HG02884 (cell line): ENCODE data around the gene ZGRF1.
"Not testable (repeated sequence)": the region's sequence is repeated elsewhere in the genome, so short reads cannot be mapped to it uniquely, and the experiment has no call there.

ENCODE experiments used
- ATAC-seq: cut with Tn5 transposase; IDR thresholded peaks from one replicate; pipeline ENCODE4 v1.9.1; 2021; ENCODE audit warnings: mild to moderate bottlenecking, moderate library complexity; ENCODE audit not compliant: unreplicated experiment

The ZGRF1 gene

GRCh38 chr4:112517911-112518310 is 118.8 kb downstream of the ZGRF1 start:
- ATAC-seq, result no peak

DNA sequence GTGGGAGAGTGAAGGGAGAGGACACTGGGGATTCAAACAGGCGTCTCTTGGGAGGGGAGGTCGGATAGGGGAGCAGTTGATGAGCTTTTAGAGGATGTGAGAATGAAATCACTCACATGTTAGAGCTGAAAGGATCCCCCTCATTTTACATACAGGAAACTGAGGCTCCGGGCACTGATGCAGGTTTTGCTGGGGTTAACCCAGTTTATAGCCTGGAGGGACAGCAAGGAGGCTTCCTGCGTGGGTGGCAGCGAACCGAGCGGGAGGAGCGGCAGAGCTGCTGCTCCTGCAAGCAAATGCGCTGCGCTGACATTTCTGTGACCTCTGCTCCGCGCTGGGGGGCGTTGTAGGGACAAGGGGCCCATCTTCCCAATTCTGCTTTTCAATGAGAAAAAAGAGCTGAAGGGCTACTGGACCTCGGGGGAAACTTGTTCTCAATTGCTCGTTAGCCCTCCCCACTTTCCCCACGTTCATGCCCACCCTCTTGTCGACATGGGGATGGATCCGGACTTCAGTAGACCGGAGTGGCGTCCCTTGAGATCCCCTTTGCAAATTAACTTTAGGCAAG is 119.6 kb downstream of the ZGRF1 start:
- no peak for ATAC-seq

GRCh38 chr4:112516471-112517066 is 120.1 kb downstream of the ZGRF1 start:
- ATAC-seq, result no peak

DNA sequence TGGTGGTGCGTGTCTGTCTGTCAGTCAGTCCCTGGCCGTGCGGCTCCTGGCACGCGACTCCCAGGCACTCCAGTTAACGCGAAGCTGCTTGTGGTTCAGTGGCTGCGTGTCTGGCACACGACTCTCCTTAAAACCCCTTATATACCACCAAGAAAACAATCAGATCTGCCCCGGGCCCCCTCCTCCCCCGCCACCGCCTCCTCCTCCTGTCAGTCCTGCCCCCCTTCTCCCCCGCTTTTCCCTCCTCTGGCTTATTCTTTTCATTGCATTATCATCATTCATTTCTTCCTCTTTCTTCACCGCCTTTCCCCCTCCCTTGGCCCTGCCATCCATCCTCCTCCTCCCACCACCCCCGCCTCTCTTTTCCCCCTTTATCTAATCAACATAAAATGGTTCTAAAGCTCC is 120.6 kb downstream of the ZGRF1 start, which contains the start of gene NEUROG2:
Gene NEUROG2, minus strand, starts transcription at position 115 of the 405 bp plus-strand sequence. CDS start 705 bp downstream, outside the sequence.
- ATAC-seq, result no peak

DNA sequence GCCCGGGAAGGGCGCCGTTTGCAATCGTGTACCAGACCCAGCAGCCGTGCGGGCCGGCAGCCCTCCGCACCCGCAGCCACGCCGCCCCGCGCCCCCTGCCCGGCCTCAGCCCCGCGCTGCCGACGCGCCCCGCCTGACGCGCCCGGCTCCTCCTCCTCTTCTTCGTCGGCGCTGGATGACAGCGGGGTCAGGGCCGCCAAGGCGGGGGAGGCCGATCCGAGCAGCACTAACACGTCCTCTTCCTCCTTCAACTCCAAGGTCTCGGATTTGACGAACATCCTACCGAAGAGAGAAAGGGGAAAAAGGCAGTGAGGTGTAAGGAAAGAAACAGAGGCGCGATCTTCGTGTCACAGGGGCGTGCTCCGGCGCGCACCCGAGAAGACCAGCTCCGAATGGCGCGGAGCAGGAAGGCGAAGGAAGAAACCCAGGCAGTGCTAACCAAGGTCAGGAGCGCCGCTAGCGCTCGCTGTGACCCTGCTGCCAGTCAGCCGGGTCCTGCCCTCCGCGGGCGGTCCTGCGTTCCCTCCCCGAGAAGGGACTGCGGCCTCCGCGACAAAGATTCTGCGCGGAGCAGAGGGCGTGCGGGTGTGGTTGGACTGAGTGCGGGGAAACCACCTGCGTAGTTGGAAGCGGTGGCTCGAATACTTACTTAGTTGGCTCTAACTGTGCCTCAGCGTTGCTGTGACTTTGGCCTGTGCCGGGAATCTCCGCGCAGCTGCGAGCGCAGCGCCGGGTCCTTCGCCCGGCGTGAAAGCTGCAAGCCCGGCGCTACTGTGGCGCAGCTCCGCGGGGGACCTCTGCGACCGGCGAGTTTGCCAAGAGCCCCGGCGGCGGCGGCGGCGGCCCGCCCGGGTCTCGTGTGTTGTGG is 121.3 kb downstream of the ZGRF1 start:
- ATAC-seq, result peak; percentile 33

DNA sequence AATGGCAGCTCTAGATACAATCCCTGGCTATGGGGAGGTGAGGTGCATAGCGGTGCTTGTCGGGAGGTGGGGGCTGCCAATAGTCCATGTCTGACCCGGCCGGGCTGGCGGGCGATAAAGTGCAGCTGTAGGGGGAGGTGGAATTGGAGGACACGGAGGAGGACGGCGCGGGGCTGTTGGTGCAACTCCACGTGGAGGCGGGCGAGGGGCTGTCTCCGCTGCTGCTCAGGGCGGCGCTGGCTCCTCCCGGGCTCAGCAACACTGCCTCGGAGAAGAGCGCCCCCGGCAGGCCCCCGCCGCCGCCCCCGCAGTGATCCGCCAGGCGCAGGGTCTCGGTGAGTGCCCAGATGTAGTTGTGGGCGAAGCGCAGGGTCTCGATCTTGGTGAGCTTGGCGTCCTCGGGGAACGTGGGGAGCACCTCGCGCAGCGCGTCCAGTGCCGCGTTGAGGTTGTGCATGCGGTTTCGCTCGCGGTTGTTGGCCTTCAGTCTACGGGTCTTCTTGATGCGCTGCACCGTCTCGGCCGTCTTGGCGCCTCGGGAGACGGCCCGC is 122.0 kb downstream of the ZGRF1 start:
- peak; percentile 10 for ATAC-seq

DNA sequence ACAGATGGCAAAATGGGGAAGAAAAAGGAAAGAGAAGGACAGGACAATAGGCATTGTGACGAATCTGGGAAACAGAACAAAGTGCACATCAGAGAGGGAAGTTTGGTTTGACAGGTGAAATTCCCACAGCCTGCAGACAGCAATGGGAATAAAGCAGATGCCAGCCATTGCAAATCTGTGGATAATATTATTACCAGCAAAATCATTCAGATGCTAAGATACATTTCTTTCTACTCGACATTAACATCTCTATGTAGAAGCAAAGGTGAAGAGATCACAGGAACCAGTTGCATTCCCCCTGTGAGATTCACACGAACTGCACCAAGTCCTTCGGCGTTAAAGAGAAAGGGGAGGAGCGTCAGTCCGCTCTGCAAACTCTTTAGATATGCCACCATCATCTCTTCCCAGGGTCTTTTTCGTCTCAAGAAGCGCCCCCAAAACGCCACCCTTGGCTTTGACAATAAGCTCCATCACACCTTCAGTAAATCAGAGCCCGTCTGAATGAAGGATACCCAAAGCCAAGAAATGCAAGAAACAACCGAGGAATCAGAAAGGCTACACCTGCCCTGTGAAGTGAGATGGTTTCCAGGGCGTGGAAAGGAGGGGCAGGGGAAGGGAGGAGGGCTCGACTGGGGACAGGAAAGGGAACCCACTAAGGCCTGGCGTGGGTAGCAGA is 122.6 kb downstream of the ZGRF1 start:
- ATAC-seq, result peak; percentile 2

- no peak for ATAC-seq
Measured at GRCh38 chr4:112511803-112512118, 124.9 kb downstream of the ZGRF1 start.

GRCh38 chr4:112511093-112511802 is 125.5 kb downstream of the ZGRF1 start:
- no peak for ATAC-seq

DNA sequence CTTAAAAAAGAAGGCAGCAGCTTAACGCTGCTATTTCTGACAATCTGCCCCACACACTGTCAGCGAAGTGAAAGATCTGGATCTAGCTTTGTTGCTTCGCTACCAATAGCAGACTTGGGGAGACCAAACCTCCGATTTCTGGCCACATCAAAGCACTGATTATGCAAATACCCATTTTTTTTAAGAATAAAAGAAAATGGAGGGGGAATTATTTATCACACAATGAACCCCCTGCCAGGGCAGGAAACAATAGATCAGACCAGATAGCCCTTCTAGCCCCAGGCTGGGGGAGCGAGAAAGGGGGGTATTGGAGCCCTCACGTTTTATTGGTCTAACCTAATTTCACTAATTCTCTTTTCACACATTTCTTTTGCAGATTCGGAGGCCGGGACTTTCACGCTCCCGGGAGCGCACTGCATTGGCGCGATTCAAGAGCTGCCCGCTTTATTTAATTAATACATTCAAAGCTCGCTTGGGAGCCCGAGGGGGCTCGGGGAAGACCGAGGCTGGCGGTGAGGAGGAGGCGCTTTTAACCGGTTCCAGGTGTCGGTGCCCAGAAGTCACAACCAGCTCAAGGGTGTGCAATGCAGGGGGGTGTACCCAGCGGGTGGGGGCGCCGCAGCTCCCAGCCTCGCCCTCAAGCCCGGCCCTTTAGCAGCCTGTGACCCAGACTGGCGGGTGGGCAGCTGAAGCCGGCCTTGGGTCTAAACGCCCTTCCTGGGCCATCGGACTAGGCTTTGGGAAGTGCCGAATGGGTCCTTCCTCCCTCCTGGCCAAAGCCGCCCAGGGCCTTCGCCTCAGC is 126.2 kb downstream of the ZGRF1 start:
- no peak for ATAC-seq

GRCh38 chr4:112509243-112510141 is 127.2 kb downstream of the ZGRF1 start:
- ATAC-seq, result no peak

DNA sequence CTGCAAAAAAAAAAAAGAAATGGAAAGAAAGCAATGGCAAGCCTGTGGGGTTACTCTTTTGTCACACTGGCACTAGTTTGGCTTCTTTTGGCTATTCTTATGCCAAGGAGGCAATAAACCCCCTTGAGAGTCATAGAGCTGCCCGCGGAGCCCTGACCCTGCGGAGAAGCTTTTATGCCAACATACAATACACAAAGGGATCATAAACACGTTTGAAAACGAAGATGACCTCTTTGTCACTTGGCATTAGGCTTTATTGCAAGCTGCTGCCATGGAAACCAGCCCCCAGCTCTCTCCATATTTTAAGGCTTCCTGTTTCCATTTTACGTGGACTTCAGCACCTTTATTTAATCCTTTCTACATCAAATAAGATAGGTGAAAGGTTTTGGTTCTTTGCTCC is 128.4 kb downstream of the ZGRF1 start:
- no peak for ATAC-seq

- no peak for ATAC-seq
Measured at GRCh38 chr4:112504807-112505206, 131.9 kb downstream of the ZGRF1 start.

- ATAC-seq, result no peak
Measured at GRCh38 chr4:112502871-112503270, 133.8 kb downstream of the ZGRF1 start.

- ATAC-seq, result no peak
Measured at GRCh38 chr4:112492321-112492720, 144.4 kb downstream of the ZGRF1 start.

GRCh38 chr4:112490808-112491207 is 145.9 kb downstream of the ZGRF1 start:
- ATAC-seq, result not testable (repeated sequence)
